HepG2 (cell line): ENCODE data around the gene SDHAF1. TPM values are rescaled to one million over a fixed set of nuclear protein-coding genes. Genes with fewer than 3 reads are reported as not detected.

Experiments used
- ATAC-seq: fragments of 200-7000 bp; cut with Tn5 transposase; 3 replicates; pipeline ENCODE4 v1.9.1; 2020; ENCODE audit warnings: mild to moderate bottlenecking, moderate library complexity
- BruUV-seq: library from RNA; stranded (reverse); fragments of 400-500 nt; replicated peaks from 2 replicates; lab custom pipeline; 2021; lab: Mats Ljungman, UMichigan
- CTCF ChIA-PET: fragments of 300-600 bp; formaldehyde crosslinking; extraction: SDS; loops from one replicate; lab custom pipeline; 2021; ENCODE audit warnings: low total read pairs, inconsistent platforms, low intra/inter-chr PET ratio; lab: Yijun Ruan, JAX
- POLR2A ChIA-PET: fragments of 350-600 bp; sonication (Branson Sonifier 250); formaldehyde crosslinking; loops from one replicate; lab custom pipeline; 2020; ENCODE audit warnings: antibody characterized with exemption, inconsistent platforms; lab: Yijun Ruan, JAX
- DNase-seq: peaks from one replicate; pipeline ENCODE4 v3.0.0-alpha.2; 2015; ENCODE audit warnings: low spot score
- FAIRE-seq: peaks from 3 replicates; lab custom pipeline; 2011; peaks lifted over from hg19 to GRCh38; lab: Jason Lieb, UNC
- H2AFZ ChIP-seq: one replicate; pipeline ENCODE4 v1.6.1; 2011; ENCODE audit warnings: low read length, inconsistent platforms
- H3K27ac ChIP-seq: fragments of 300-600 bp; 3 replicates; pipeline ENCODE4 v1.8.0; 2011; ENCODE audit warnings: mixed run types, mild to moderate bottlenecking, mixed read lengths, low read length, inconsistent platforms; ENCODE audit not compliant: insufficient read depth; ENCODE audit errors: extremely low read length
- H3K27me3 ChIP-seq, 2 experiments: fragments of 200-600 bp in 1 of 2; 2 replicates in 1 of 2; 3 replicates in 1 of 2; pipeline versions ENCODE4 v1.6.0 to v1.8.0; 2011; ENCODE audit warnings: low read length in 2 of 2, mild to moderate bottlenecking in 2 of 2, moderate library complexity in 2 of 2, inconsistent platforms in 1 of 2; ENCODE audit not compliant: insufficient read depth in 2 of 2, control insufficient read depth in 1 of 2
- H3K36me3 ChIP-seq, 2 experiments: fragments of 200-600 bp in 1 of 2; replicated peaks in 1 of 2; 2 replicates in 1 of 2; 3 replicates in 1 of 2; pipeline versions ENCODE4 v1.5.1 to v1.8.0; 2011; ENCODE audit warnings: low read length in 2 of 2, inconsistent platforms in 1 of 2; ENCODE audit not compliant: insufficient read depth in 2 of 2, control insufficient read depth in 1 of 2
- H3K4me1 ChIP-seq: 2 replicates; pipeline ENCODE4 v1.5.1; 2012; ENCODE audit warnings: low read length, inconsistent platforms; ENCODE audit not compliant: insufficient read depth
- H3K4me2 ChIP-seq: 2 replicates; pipeline ENCODE4 v1.6.0; 2011; ENCODE audit warnings: low read depth, low read length, inconsistent platforms
- H3K4me3 ChIP-seq, 3 experiments: fragments of 200-600 bp in 1 of 3; sonication (generic), shearing (Covaris generic) in 1 of 3; replicated peaks in 1 of 3; 2 replicates each; pipeline ENCODE4 v1.5.1; 2011 to 2016; ENCODE audit warnings: low read length in 3 of 3, inconsistent platforms in 2 of 3, low read depth in 2 of 3, mild to moderate bottlenecking in 2 of 3, control low read depth in 1 of 3, mixed read lengths in 1 of 3; ENCODE audit not compliant: insufficient read depth in 1 of 3
- H3K79me2 ChIP-seq: one replicate; pipeline ENCODE4 v1.6.1; 2011; ENCODE audit warnings: low read length, inconsistent platforms; ENCODE audit not compliant: insufficient read depth
- H3K9ac ChIP-seq: 2 replicates; pipeline ENCODE4 v1.6.0; 2011; ENCODE audit warnings: mild to moderate bottlenecking, low read depth, low read length, inconsistent platforms; ENCODE audit not compliant: insufficient read depth
- H3K9me3 ChIP-seq: 2 replicates; pipeline ENCODE4 v1.5.1; 2012; ENCODE audit warnings: mild to moderate bottlenecking, low read length
- H4K20me1 ChIP-seq: 2 replicates; pipeline ENCODE4 v1.6.0; 2011; ENCODE audit warnings: inconsistent platforms, mild to moderate bottlenecking, low read length, moderate library complexity; ENCODE audit not compliant: insufficient read depth
- AKNA ChIP-seq: sonication (generic); formaldehyde crosslinking; IDR thresholded peaks from 2 replicates; pipeline ENCODE4 v1.4.0; 2020; ENCODE audit warnings: missing genetic modification reagents, borderline replicate concordance
- CEBPB ChIP-seq: IDR thresholded peaks from 2 replicates; pipeline ENCODE4 v1.6.1; 2011; ENCODE audit warnings: low read depth, low read length, improper control_type of control experiment, borderline replicate concordance
- GABPB1 ChIP-seq: IDR thresholded peaks from 2 replicates; pipeline ENCODE4 v1.6.1; 2016; ENCODE audit warnings: mild to moderate bottlenecking, missing genetic modification reagents, moderate library complexity, missing compliant biosample characterization
- KLF15 ChIP-seq: sonication (generic); formaldehyde crosslinking; IDR thresholded peaks from 2 replicates; pipeline ENCODE4 v1.8.1; 2023; ENCODE audit warnings: borderline replicate concordance, mild to moderate bottlenecking, inconsistent platforms, missing genetic modification reagents, mixed read lengths
- MNT ChIP-seq: fragments of 450-650 bp; IDR thresholded peaks from 2 replicates; pipeline ENCODE4 v1.6.1; 2016
- PITX1 ChIP-seq: sonication (generic); formaldehyde crosslinking; IDR thresholded peaks from 2 replicates; pipeline ENCODE4 v1.5.1; 2020; ENCODE audit warnings: mild to moderate bottlenecking, missing genetic modification reagents
- RAD21 ChIP-seq: fragments of 450-650 bp; formaldehyde crosslinking; IDR thresholded peaks from 2 replicates; pipeline ENCODE4 v1.5.0; 2020; ENCODE audit warnings: mild to moderate bottlenecking
- ZNF550 ChIP-seq: sonication (generic); formaldehyde crosslinking; IDR thresholded peaks from 2 replicates; pipeline ENCODE4 v1.4.0; 2020; ENCODE audit warnings: mild to moderate bottlenecking, missing genetic modification reagents, borderline replicate concordance
- WGBS: methylation state at CpG from one replicate; pipeline ENCODE4 v1.1.6; 2017; ENCODE audit warnings: low lambda C conversion rate; 5-methylcytosine and 5-hydroxymethylcytosine counted together
- in situ Hi-C: cut with HindIII; loops from 2 replicates; pipeline ENCODE4 v1.10.0; 2017; ENCODE audit warnings: low pct_unique_long_range_greater_than_20kb; ENCODE audit not compliant: extremely low pct_ligation_motif_present
- intact Hi-C: fragments of 100-400 bp; cut with micrococcal nuclease; formaldehyde crosslinking; loops from one replicate; pipeline ENCODE4 v1.10.0; 2022; ENCODE audit not compliant: unreplicated experiment
- polyA plus RNA-seq, 8 experiments: library from polyadenylated mRNA; depleted of rRNA in 3 of 8; stranded (reverse) in 7 of 8; unstranded in 1 of 8; fragments of >200 nt; fragmentation: Illumina TruSeq in 4 of 8; extraction: Trizol in 4 of 8; gene quantifications; 2 replicates each; pipeline versions ENCODE4 v1.2.1 to v1.2.3, GENCODE V29; 2011 to 2016; ENCODE audit warnings: low read depth in 4 of 8, missing spikeins in 1 of 8, mixed read lengths in 1 of 8; ENCODE audit not compliant: insufficient read depth in 1 of 8
- total RNA-seq, 5 experiments: library from RNA; depleted of rRNA; stranded (reverse); fragments of >200 nt; fragmentation: Illumina TruSeq; extraction: Trizol; gene quantifications; 2 replicates each; pipeline ENCODE4 v1.2.3, GENCODE V29; 2016; ENCODE audit warnings: low read depth in 1 of 5
- TF ChIP-seq, protein P1 (sequence below): sonication (generic); formaldehyde crosslinking; conservative IDR thresholded peaks from 2 replicates; pipeline ENCODE4 v1.4.0; 2020; ENCODE audit warnings: missing genetic modification reagents

The SDHAF1 gene
- total and polyA plus RNA-seq, 2 of the 13 experiments (the other 11 are each of a cell fraction or from before 2014, with no cell fraction given): 17.8 to 22.8 TPM

- TF ChIP-seq PITX1 (CRISPR knock-in tag) (no peak), CEBPB (no peak), ZNF550 (CRISPR knock-in tag) (no peak), MNT (no peak), KLF15 (no peak), RAD21 (CRISPR knock-in tag) (no peak), GABPB1 (CRISPR knock-in tag) (no peak), AKNA (CRISPR knock-in tag) (no peak)
- TF ChIP-seq, protein P1, sequence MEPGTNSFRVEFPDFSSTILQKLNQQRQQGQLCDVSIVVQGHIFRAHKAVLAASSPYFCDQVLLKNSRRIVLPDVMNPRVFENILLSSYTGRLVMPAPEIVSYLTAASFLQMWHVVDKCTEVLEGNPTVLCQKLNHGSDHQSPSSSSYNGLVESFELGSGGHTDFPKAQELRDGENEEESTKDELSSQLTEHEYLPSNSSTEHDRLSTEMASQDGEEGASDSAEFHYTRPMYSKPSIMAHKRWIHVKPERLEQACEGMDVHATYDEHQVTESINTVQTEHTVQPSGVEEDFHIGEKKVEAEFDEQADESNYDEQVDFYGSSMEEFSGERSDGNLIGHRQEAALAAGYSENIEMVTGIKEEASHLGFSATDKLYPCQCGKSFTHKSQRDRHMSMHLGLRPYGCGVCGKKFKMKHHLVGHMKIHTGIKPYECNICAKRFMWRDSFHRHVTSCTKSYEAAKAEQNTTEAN (CRISPR knock-in tag): no peak
- CTCF ChIA-PET: no interaction called here
- DNase-seq (no peak), ATAC-seq (no peak), FAIRE-seq (no peak)
- H4K20me1 ChIP-seq: no peaks in the 10 kb centered on the region
- no peak overlapping the region for H3K4me3 ChIP-seq
- POLR2A ChIA-PET: no interaction called here
- no TSS peak for BruUV-seq
- H2AFZ ChIP-seq: no peak overlapping the region
- no peaks in the 10 kb centered on the region for H3K79me2 ChIP-seq
- in situ Hi-C loops: no loop called here
- intact Hi-C loops: no loop called here
- no peaks in the 10 kb centered on the region for H3K9me3 ChIP-seq
- H3K4me2 ChIP-seq: no peak overlapping the region
- H3K9ac ChIP-seq: no peak overlapping the region
- peaks cover 0 to 39% of the 10 kb centered on the region in 2 experiments; a peak in 4 of 5 replicates for H3K27me3 ChIP-seq
- no CpG with 5 or more reads among the region's 5 CpGs for WGBS
- H3K27ac ChIP-seq: no peak overlapping the region
- H3K4me1 ChIP-seq: peaks cover 10% of the 10 kb centered on the region
- no peaks in the 10 kb centered on the region for H3K36me3 ChIP-seq
Measured at GRCh38 chr19:35986111-35986510, 8.9 kb upstream of the SDHAF1 start.
